Ascending aorta (tissue), 2 donors: ENCODE measurements around the gene ZC3HAV1. TPM values are rescaled to one million over a fixed set of nuclear protein-coding genes. Genes with fewer than 3 reads are reported as not detected.

Source experiments
- DNase-seq, 2 donors: peaks; one replicate each; pipeline ENCODE4 v3.0.0-alpha.2; 2019; ENCODE audit warnings: low spot score in 2 of 2
- H3K27ac ChIP-seq, 2 donors: fragments of 200-600 bp; sonication (generic); one replicate each; pipeline ENCODE4 v1.5.1; 2016 to 2017; ENCODE audit warnings: mild to moderate bottlenecking in 1 of 2
- H3K27me3 ChIP-seq: fragments of 200-600 bp; sonication (generic); one replicate; pipeline ENCODE4 v1.5.1; 2017
- H3K36me3 ChIP-seq, 2 donors: fragments of 200-600 bp; sonication (generic); one replicate each; pipeline ENCODE4 v1.5.1; 2016
- H3K4me1 ChIP-seq, 2 donors: fragments of 200-600 bp; sonication (generic); one replicate each; pipeline ENCODE4 v1.5.1; 2016 to 2017; ENCODE audit warnings: mild to moderate bottlenecking in 1 of 2
- H3K4me3 ChIP-seq, 2 donors: fragments of 200-600 bp; sonication (generic); one replicate each; pipeline ENCODE4 v1.5.1; 2016 to 2017; ENCODE audit warnings: mild to moderate bottlenecking in 1 of 2
- H3K9me3 ChIP-seq, 2 donors: fragments of 200-600 bp; sonication (generic); one replicate each; pipeline ENCODE4 v1.5.1; 2016
- intact Hi-C: fragments of 100-400 bp; cut with DNase I; formaldehyde crosslinking; loops from one replicate; pipeline ENCODE4 v1.15.1; 2023
- total RNA-seq: library from RNA; depleted of rRNA; stranded (reverse); fragments of >200 nt; gene quantifications from one replicate; pipeline ENCODE4 v1.1.0, GENCODE V29; 2016
- TF ChIP-seq, protein P1 (sequence below), 3 experiments: fragments of 200-600 bp in 2 of 3; fragments of 450-650 bp in 1 of 3; sonication (generic) in 2 of 3; IDR thresholded peaks; one replicate each; pipeline ENCODE4 v1.5.1; 2016 to 2019; ENCODE audit warnings: antibody characterized with exemption in 3 of 3, mild to moderate bottlenecking in 1 of 3, moderate library complexity in 1 of 3

The ZC3HAV1 gene
- total RNA-seq, 1 donor from 2014 or later = 25.0 TPM

DNA sequence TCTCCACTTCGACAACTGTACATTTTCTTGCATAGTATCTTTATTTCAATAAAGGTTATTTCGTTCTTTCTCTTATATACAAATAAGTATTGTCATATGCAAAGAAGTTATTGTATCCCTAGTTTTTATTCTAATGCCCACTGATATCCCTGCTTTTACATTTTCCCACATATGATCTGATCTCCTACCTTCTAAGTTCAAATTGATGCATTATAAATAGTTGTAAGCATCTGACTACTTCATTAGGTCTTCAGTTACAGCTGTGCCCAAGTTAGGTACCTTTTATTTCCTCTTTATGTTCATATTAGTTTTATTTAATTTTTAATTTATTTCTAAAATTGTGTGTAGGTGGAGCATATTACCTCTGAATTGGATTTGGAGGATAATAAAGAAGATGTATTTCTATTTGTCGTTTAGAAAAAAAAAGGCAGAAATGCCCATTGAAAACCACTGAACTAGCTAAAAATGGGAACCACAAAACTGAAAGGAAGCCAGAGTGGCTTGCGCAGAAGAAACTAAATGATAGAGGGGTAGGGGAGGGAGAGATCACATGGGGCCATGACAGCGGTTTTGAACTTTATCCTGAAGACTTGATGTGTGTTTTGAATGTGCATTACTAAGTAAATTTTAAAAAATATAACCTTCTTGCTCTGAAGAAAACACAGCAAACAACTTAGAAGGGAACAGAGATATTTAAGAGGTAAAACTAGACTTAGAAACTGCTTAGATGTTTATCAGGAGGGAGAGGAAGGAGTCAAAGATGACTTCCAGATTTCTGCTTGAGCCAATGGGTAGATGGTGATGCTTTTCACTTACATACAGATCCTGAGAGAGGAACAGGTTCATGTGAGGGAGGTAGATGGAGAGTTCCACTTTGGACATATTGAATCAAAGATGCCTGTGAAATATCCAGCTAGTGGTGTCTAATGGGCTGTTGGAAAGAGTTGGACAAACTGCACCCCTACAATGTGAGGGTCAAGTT is 64.4 kb downstream of the ZC3HAV1 start:
- Histone ChIP-seq H3K4me3 (no peak overlapping the region), H3K9me3 (no peaks in the 10 kb centered on the region), H3K4me1 (no peaks in the 10 kb centered on the region), H3K27me3 (no peaks in the 10 kb centered on the region), H3K36me3 (peaks cover 20 to 38% of the 10 kb centered on the region in 2 donors), H3K27ac (no peak overlapping the region)
- TF ChIP-seq, protein P1, sequence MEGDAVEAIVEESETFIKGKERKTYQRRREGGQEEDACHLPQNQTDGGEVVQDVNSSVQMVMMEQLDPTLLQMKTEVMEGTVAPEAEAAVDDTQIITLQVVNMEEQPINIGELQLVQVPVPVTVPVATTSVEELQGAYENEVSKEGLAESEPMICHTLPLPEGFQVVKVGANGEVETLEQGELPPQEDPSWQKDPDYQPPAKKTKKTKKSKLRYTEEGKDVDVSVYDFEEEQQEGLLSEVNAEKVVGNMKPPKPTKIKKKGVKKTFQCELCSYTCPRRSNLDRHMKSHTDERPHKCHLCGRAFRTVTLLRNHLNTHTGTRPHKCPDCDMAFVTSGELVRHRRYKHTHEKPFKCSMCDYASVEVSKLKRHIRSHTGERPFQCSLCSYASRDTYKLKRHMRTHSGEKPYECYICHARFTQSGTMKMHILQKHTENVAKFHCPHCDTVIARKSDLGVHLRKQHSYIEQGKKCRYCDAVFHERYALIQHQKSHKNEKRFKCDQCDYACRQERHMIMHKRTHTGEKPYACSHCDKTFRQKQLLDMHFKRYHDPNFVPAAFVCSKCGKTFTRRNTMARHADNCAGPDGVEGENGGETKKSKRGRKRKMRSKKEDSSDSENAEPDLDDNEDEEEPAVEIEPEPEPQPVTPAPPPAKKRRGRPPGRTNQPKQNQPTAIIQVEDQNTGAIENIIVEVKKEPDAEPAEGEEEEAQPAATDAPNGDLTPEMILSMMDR (IDR thresholded peaks at IDR 0.05) = no peak
- DNase-seq = no peak
- intact Hi-C loops = no loop called here

DNA sequence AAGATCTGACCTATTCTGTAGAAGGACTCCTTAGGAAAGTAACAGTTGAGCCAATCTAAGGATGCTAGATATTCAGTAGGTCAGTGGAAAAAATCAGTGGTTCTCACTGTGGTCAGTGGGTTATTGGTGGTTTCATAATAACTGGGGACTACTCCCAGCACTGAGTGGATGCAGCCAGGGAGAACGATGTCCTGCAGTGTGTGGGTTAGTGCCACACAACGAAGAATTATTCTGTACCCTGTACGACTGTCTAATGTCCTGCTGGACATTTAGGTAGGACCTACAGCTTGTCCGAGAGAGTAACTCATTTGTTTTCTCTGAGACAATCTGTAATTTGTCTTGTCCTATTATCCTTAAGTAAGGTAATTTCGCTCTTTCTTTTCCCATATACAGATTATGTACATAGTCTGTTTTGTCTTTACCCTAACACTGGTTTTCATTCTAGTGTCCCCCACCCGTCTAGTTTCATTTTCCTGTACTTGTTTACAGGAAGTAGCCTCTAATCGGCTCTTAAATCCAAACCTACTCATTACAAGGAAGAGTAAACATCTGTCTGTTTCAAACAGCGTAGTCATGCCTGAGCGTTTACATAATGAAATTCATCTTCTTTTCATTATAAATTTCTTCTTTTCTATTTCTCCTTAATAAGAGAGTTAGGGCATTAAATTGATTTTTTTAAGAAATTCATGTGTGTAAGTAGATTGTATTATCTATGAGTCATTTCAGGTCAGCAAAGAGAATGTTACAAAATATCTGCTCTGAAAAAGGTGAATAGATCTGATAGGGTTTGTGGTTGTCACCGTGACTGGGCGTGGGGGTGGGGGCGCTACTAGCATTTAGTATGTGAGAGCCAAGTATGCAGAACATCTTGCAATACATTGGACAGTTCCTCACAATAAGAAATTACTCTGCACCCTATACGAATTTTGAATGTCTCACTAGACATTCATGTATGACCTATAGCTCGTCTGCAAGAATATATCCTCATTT is 65.4 kb downstream of the ZC3HAV1 start:
- TF ChIP-seq, protein P1 (IDR thresholded peaks at IDR 0.05) = no peak
- Histone ChIP-seq H3K9me3 (no peaks in the 10 kb centered on the region), H3K36me3 (peaks cover 18 to 29% of the 10 kb centered on the region in 2 donors), H3K27ac (no peak overlapping the region), H3K4me1 (no peaks in the 10 kb centered on the region), H3K27me3 (no peaks in the 10 kb centered on the region), H3K4me3 (no peak overlapping the region)
- intact Hi-C loops = no loop called here
- no peak for DNase-seq

DNA sequence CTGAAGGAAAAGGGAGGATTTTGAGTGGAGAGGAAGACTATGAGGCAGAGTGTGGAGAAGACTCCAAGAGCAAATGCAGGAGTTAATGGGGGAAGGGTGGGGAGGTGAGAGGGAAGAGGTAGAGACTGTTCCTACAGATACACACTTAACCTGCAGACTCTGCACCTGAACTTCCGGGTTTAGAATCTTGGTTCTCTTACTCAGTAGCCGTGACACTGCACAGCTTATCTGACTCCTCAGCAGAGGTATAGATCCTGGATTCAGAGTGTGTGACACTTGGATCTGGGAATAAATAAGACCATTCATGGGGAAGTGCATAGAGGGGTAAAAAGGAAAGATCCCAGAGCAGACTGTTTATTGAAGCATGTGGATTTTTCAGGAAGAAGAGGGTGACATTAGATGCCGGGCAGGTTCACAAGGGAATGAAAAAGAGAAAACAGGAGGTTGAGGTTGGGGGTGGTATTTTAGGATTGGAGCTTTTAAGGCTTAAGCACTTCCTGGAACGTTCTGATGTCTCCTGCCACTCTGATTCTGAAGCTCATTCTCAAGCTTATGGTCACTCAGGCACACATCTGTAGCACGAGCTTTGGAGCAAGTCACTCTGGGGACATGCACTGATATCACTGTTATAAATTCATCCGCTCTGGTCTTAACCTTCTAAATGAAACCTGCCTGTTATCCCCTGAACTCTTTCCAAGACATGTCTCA is 68.0 kb downstream of the ZC3HAV1 start:
- peaks cover 8 to 9% of the 10 kb centered on the region in 2 donors for H3K36me3 ChIP-seq
- no peaks in the 10 kb centered on the region for H3K4me1 ChIP-seq
- H3K4me3 ChIP-seq = no peak overlapping the region
- H3K27me3 ChIP-seq = no peaks in the 10 kb centered on the region
- DNase-seq = no peak
- intact Hi-C loops = no loop called here
- TF ChIP-seq, protein P1 (IDR thresholded peaks at IDR 0.05) = no peak
- H3K27ac ChIP-seq = no peak overlapping the region
- no peaks in the 10 kb centered on the region for H3K9me3 ChIP-seq

DNA sequence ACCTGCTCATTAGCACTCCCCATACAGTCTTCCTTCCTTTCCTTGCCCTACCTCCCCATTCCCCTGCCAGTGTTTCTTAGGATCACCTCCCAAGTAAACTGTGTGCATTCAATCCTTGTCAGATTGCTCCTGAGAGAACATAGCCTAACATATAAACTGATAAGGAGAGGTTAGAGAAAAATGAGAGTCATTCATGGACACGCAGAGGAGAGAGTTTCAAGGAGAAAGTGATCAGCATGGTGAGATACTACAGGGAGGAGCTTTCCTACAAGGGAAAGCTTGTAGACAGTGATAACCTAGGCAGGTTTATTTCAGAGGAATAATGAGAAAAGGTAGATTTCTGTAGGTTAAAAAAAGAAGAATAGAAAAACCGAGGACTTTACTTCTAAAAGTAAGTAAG is 70.8 kb downstream of the ZC3HAV1 start:
- Histone ChIP-seq H3K9me3 (no peaks in the 10 kb centered on the region), H3K27ac (no peak overlapping the region), H3K4me1 (peaks cover 0 to 9% of the 10 kb centered on the region in 2 donors), H3K27me3 (no peaks in the 10 kb centered on the region), H3K36me3 (no peaks in the 10 kb centered on the region), H3K4me3 (no peak overlapping the region)
- DNase-seq = no peak
- TF ChIP-seq, protein P1 (IDR thresholded peaks at IDR 0.05) = no peak
- intact Hi-C loops = no loop called here

DNA sequence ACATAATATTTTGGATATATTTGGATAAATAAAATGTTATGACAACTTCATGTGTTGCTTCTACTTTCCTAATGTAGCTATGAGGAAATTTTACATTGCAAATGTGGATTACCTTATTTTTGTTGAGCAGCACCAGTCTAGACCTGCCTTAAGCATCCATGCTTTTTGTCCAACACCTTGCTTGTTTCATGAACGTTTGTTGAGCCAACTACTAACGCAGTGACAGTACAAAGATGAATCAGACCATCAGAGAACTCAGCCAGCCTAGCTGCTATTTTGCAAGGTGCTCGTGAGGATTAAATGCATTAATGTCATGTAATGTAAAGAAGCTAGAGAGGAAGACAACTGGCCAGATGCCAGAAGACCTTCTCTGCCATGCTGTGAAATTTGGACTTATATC is 72.6 kb downstream of the ZC3HAV1 start:
- Histone ChIP-seq H3K4me1 (peaks cover 0 to 9% of the 10 kb centered on the region in 2 donors), H3K27ac (no peak overlapping the region), H3K4me3 (peak overlapping the region in 1 of 2 donors; percentile 94), H3K36me3 (peaks cover 0 to 3% of the 10 kb centered on the region in 2 donors), H3K27me3 (no peaks in the 10 kb centered on the region), H3K9me3 (no peaks in the 10 kb centered on the region)
- TF ChIP-seq, protein P1 (IDR thresholded peaks at IDR 0.05) = no peak
- DNase-seq = no peak
- intact Hi-C loops = no loop called here
